PC-9 (cell line): Measurements from ENCODE around the gene SMIM10L2A. TPM values are rescaled to one million over a fixed set of nuclear protein-coding genes. Genes with fewer than 3 reads are reported as not detected.

Experiments used
- BruUV-seq: library from RNA; stranded (reverse); fragments of 400-500 nt; replicated peaks from 2 replicates; lab custom pipeline; 2021; lab: Mats Ljungman, UMichigan
- CTCF ChIA-PET: fragments of 300-600 bp; sonication (Branson Sonifier 250); formaldehyde crosslinking; loops from one replicate; lab custom pipeline; 2022; ENCODE audit warnings: antibody characterized with exemption; lab: Charles Lee
- POLR2A ChIA-PET: fragments of 300-600 bp; sonication (Branson Sonifier 250); formaldehyde crosslinking; loops from one replicate; lab custom pipeline; 2022; ENCODE audit warnings: antibody characterized with exemption; ENCODE audit not compliant: unreplicated experiment; lab: Charles Lee
- DNase-seq, 2 experiments: peaks; one replicate each; pipeline versions ENCODE4 v3.0.0 to v3.0.0-alpha.2; 2015 to 2022; ENCODE audit warnings: mixed read lengths in 1 of 2
- H2AFZ ChIP-seq: fragments of 200-600 bp; sonication (generic); 2 replicates; pipeline ENCODE4 v1.8.1; 2017; ENCODE audit warnings: antibody characterized with exemption
- H3F3A ChIP-seq: fragments of 200-600 bp; sonication (generic); 2 replicates; pipeline ENCODE4 v1.8.1; 2017; ENCODE audit warnings: antibody characterized with exemption, mild to moderate bottlenecking, low read depth; ENCODE audit not compliant: insufficient read depth
- H3K27ac ChIP-seq: fragments of 200-600 bp; sonication (generic); 2 replicates; pipeline ENCODE4 v1.6.1; 2016; ENCODE audit warnings: mixed run types
- H3K27me3 ChIP-seq: fragments of 200-600 bp; sonication (generic); 2 replicates; pipeline ENCODE4 v1.6.1; 2016; ENCODE audit warnings: low read depth, mixed run types; ENCODE audit not compliant: insufficient read depth
- H3K36me3 ChIP-seq: fragments of 200-600 bp; sonication (generic); 2 replicates; pipeline ENCODE4 v1.6.1; 2016; ENCODE audit warnings: low read depth, mixed run types
- H3K4me1 ChIP-seq: fragments of 200-600 bp; sonication (generic); replicated peaks from 2 replicates; pipeline ENCODE4 v1.6.1; 2016; ENCODE audit warnings: mixed run types; ENCODE audit not compliant: insufficient read depth
- H3K4me2 ChIP-seq: fragments of 200-600 bp; sonication (generic); 2 replicates; pipeline ENCODE4 v1.6.1; 2017; ENCODE audit warnings: mixed run types
- H3K4me3 ChIP-seq: fragments of 200-600 bp; sonication (generic); 2 replicates; pipeline ENCODE4 v1.6.1; 2016; ENCODE audit warnings: mixed run types
- H3K79me2 ChIP-seq: fragments of 200-600 bp; sonication (generic); 2 replicates; pipeline ENCODE4 v1.6.1; 2017; ENCODE audit warnings: low read depth, mixed run types
- H3K9me2 ChIP-seq: fragments of 200-600 bp; sonication (generic); 2 replicates; pipeline ENCODE4 v1.8.1; 2017; ENCODE audit warnings: mild to moderate bottlenecking; ENCODE audit not compliant: insufficient read depth
- H3K9me3 ChIP-seq: fragments of 200-600 bp; sonication (generic); 2 replicates; pipeline ENCODE4 v1.8.1; 2016; ENCODE audit warnings: low read depth; ENCODE audit not compliant: insufficient read depth
- H4K20me1 ChIP-seq: fragments of 200-600 bp; sonication (generic); 2 replicates; pipeline ENCODE4 v1.8.1; 2017; ENCODE audit not compliant: insufficient read depth
- EZH2 ChIP-seq: fragments of 200-600 bp; sonication (generic); IDR thresholded peaks from 2 replicates; pipeline ENCODE4 v1.8.0; 2017; ENCODE audit warnings: antibody characterized with exemption, low read depth
- intact Hi-C: fragments of 100-400 bp; cut with micrococcal nuclease; formaldehyde crosslinking; loops from one replicate; pipeline ENCODE4 v1.10.0; 2022; ENCODE audit not compliant: unreplicated experiment
- total RNA-seq: library from RNA; stranded (reverse); gene quantifications from 2 replicates; pipeline ENCODE4 v1.2.3, GENCODE V29; 2021
- TF ChIP-seq, protein P1 (sequence below): fragments of 200-600 bp; sonication (generic); conservative IDR thresholded peaks from 2 replicates; pipeline ENCODE4 v1.6.1; 2017; ENCODE audit warnings: mixed run types, antibody characterized with exemption, mild to moderate bottlenecking, moderate library complexity

Gene SMIM10L2A
- total RNA-seq, 1 experiment from 2014 or later = not detected

DNA sequence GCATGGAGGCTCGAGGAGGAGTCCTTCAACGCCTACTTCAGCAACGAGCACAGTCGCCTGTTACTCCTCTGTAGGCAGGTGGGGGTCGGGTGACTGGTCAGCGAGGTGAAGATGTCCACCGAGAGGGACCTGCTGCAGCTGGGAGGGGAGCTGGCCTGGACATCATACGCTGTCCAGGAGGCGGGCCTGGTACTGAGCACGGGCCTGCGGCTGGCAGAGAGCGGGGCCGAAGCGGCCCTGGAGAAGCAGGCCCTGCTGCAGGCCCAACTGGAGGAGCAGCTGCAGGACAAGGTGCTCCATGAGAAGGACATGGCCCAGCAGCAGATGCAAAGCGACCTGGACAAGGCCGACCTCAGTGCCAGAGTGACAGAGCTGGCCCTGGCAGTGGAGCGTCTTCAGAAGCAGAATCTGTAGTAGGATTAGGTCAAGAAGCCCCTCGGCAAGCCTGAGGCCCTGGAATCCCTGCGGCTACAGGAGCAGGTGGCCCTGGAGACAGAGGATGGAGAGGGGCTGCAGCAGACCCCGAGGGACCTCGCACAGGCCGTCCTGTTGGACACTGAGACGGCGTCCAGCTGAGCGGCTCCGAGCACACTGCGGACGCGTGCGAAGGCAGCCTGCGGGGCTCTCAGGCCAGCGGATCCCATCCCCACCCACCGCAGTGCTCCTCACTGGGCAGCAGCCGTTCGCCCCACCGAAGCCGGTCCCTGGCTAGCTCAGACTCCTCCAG, 11.9 kb downstream of the SMIM10L2A start:
- BruUV-seq = no TSS peak
- CTCF ChIA-PET = no interaction called here

DNA sequence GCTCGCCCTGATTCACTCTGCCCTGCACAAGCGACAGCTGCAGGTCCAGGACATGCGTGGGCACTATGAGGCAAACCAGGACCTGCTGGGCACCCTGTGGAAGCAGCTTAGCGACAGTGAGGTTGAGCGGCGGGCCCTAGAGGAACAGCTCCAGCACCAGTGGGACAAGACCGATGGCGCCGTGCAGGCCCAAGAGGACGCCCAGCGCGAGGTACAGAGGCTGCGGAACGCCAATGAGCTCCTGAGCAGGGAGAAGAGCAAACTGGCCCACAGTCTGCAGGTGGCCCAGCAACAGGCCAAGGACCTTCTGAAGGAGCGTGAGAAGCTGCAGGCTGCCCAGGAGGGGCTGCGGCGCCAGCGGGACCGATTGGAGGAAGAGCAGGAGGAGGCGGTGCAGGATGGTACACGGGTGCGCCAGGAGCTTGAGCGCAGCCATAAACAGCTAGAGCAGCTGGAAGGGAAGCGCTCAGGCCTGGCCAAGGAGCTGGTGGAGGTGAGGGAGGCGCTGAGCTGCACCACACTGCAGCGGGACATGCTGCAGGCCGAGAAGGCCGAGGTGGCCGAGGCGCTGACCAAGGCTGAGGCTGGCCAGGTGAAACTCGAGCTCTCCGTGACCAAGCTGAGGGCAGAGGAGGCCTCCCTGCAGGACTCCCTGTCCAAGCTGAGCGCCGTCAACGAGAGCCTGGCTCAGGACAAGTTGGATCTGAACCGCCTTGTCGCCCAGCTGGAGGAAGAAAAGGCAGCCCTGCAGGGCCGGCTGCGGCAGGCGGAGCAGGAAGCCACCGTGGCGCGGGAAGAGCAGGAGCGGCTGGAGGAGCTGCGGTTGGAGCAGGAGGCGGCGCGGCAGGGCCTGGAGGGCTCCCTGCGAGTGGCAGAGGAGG, 12.8 kb downstream of the SMIM10L2A start:
- ChIA-PET POLR2A (no interaction called here), CTCF (no interaction called here)
- no peaks in the 10 kb centered on the region for H3K9me3 ChIP-seq
- no peaks in the 10 kb centered on the region for H3F3A ChIP-seq
- no peak overlapping the region for H2AFZ ChIP-seq
- H4K20me1 ChIP-seq = no peaks in the 10 kb centered on the region
- no peak overlapping the region for H3K4me3 ChIP-seq
- intact Hi-C loops = no loop called here
- no peaks in the 10 kb centered on the region for H3K9me2 ChIP-seq
- H3K4me2 ChIP-seq = no peak overlapping the region
- no peaks in the 10 kb centered on the region for H3K4me1 ChIP-seq
- H3K27ac ChIP-seq = no peak overlapping the region
- peaks cover 72% of the 10 kb centered on the region for H3K27me3 ChIP-seq
- H3K36me3 ChIP-seq = no peaks in the 10 kb centered on the region
- H3K79me2 ChIP-seq = no peaks in the 10 kb centered on the region
- no TSS peak for BruUV-seq
- no peak for DNase-seq
- TF ChIP-seq, protein P1, sequence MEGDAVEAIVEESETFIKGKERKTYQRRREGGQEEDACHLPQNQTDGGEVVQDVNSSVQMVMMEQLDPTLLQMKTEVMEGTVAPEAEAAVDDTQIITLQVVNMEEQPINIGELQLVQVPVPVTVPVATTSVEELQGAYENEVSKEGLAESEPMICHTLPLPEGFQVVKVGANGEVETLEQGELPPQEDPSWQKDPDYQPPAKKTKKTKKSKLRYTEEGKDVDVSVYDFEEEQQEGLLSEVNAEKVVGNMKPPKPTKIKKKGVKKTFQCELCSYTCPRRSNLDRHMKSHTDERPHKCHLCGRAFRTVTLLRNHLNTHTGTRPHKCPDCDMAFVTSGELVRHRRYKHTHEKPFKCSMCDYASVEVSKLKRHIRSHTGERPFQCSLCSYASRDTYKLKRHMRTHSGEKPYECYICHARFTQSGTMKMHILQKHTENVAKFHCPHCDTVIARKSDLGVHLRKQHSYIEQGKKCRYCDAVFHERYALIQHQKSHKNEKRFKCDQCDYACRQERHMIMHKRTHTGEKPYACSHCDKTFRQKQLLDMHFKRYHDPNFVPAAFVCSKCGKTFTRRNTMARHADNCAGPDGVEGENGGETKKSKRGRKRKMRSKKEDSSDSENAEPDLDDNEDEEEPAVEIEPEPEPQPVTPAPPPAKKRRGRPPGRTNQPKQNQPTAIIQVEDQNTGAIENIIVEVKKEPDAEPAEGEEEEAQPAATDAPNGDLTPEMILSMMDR = no peak
- no peak for TF ChIP-seq EZH2

More for the DNA sequence above, 11.9 kb downstream of the SMIM10L2A start:
- Histone ChIP-seq H3K27ac (no peak overlapping the region), H3K4me3 (no peak overlapping the region), H3F3A (no peaks in the 10 kb centered on the region), H3K9me2 (no peaks in the 10 kb centered on the region), H3K27me3 (peaks cover 75% of the 10 kb centered on the region), H3K4me1 (no peaks in the 10 kb centered on the region), H4K20me1 (no peaks in the 10 kb centered on the region), H2AFZ (no peak overlapping the region), H3K36me3 (no peaks in the 10 kb centered on the region), H3K4me2 (no peak overlapping the region), H3K79me2 (no peaks in the 10 kb centered on the region), H3K9me3 (no peaks in the 10 kb centered on the region)
- POLR2A ChIA-PET = no interaction called here
- intact Hi-C loops = no loop called here
- DNase-seq = no peak
- TF ChIP-seq, protein P1 = no peak
- no peak for TF ChIP-seq EZH2

GRCh38 chrX:135435139-135435922, 13.6 kb downstream of the SMIM10L2A start:
- no peaks in the 10 kb centered on the region for H3F3A ChIP-seq
- no peak overlapping the region for H3K4me2 ChIP-seq
- H3K9me3 ChIP-seq = no peaks in the 10 kb centered on the region
- ChIA-PET CTCF (no interaction called here), POLR2A (no interaction called here)
- H2AFZ ChIP-seq = no peak overlapping the region
- TF ChIP-seq, protein P1 = no peak
- no peak for TF ChIP-seq EZH2
- no peaks in the 10 kb centered on the region; the same call in 1 of the 2 replicates for H4K20me1 ChIP-seq
- H3K27me3 ChIP-seq = peaks cover 76% of the 10 kb centered on the region
- no peaks in the 10 kb centered on the region for H3K36me3 ChIP-seq
- H3K4me3 ChIP-seq = no peak overlapping the region
- no TSS peak for BruUV-seq
- H3K79me2 ChIP-seq = no peaks in the 10 kb centered on the region
- H3K9me2 ChIP-seq = no peaks in the 10 kb centered on the region
- intact Hi-C loops = no loop called here
- H3K27ac ChIP-seq = no peak overlapping the region
- H3K4me1 ChIP-seq = no peaks in the 10 kb centered on the region
- no peak for DNase-seq
